ENCODE results near the gene SLC47A2. TPM values are rescaled to one million over a fixed set of nuclear protein-coding genes. Genes with fewer than 3 reads are reported as not detected.

The SLC47A2 gene

Small RNAs within 50 kb of the gene (small RNA-seq; reads per million reads assigned to genes)
- not detected for gene RF00322 (ENCODE audit: low read depth)

Data from mesenchymal stem cell (in vitro differentiated cells and primary cell).